Measurements from ENCODE around the gene CD200.

- TF ChIP-seq EZH2 (IDR thresholded peaks at IDR 0.05; ENCODE audit: insufficient read depth, poor library complexity, severe bottlenecking): no peak
- no peak for TF ChIP-seq EZH2phosphoT487 (IDR thresholded peaks at IDR 0.05; ENCODE audit: insufficient read depth, low read depth)
Observed at GRCh38 chr3:112407214-112407887, 74.4 kb downstream of the CD200 start.

Measured in GM23248 (cell line).